Measurements from ENCODE around the gene WDR82.
"Not testable (repeated sequence)": the region's sequence is repeated elsewhere in the genome, so short reads cannot be mapped to it uniquely, and the experiment has no call there.

Gene WDR82

GRCh38 chr3:52289747-52290595, 11.5 kb upstream of the WDR82 start:
- no peak for DNase-seq (ENCODE audit: low spot score)

GRCh38 chr3:52289338-52289746, 10.9 kb upstream of the WDR82 start:
- peak; percentile 34 for DNase-seq (ENCODE audit: low spot score)

- DNase-seq (ENCODE audit: low spot score): no peak
These were observed 10.2 kb upstream of the WDR82 start for GRCh38 chr3:52288674-52289073.

GRCh38 chr3:52286777-52287110, 8.3 kb upstream of the WDR82 start:
- no peak for DNase-seq (ENCODE audit: low spot score)

GRCh38 chr3:52284051-52284450, 5.6 kb upstream of the WDR82 start:
- DNase-seq (ENCODE audit: low spot score): not testable (repeated sequence)

GRCh38 chr3:52283306-52283705, 4.9 kb upstream of the WDR82 start:
- no peak for DNase-seq (ENCODE audit: low spot score)

- no peak for DNase-seq (ENCODE audit: low spot score)
These were observed 3.7 kb upstream of the WDR82 start for GRCh38 chr3:52281981-52282801.

- DNase-seq (ENCODE audit: low spot score): no peak
These were observed 1.6 kb upstream of the WDR82 start for GRCh38 chr3:52280050-52280461.

- DNase-seq (ENCODE audit: low spot score): no peak
These were observed 1.1 kb upstream of the WDR82 start for GRCh38 chr3:52279596-52279995.

- DNase-seq (ENCODE audit: low spot score): peak; percentile 74
These were observed 408 bp downstream of the WDR82 start for GRCh38 chr3:52277972-52278509.

GRCh38 chr3:52277071-52277964, 1.1 kb downstream of the WDR82 start:
- peak; percentile 62 for DNase-seq (ENCODE audit: low spot score)

GRCh38 chr3:52274781-52275180, 3.7 kb downstream of the WDR82 start:
- DNase-seq (ENCODE audit: low spot score): not testable (repeated sequence)

- no peak for DNase-seq (ENCODE audit: low spot score)
These were observed 5.6 kb downstream of the WDR82 start for GRCh38 chr3:52272831-52273230.

- not testable (repeated sequence) for DNase-seq (ENCODE audit: low spot score)
These were observed 6.3 kb downstream of the WDR82 start for GRCh38 chr3:52272172-52272571.

- no peak for DNase-seq (ENCODE audit: low spot score)
These were observed 8.1 kb downstream of the WDR82 start for GRCh38 chr3:52270252-52270754.

GRCh38 chr3:52269776-52270175, 8.7 kb downstream of the WDR82 start:
- no peak for DNase-seq (ENCODE audit: low spot score)

- no peak for DNase-seq (ENCODE audit: low spot score)
These were observed 10.4 kb downstream of the WDR82 start for GRCh38 chr3:52268036-52268435.

- DNase-seq (ENCODE audit: low spot score): no peak
These were observed 13.1 kb downstream of the WDR82 start for GRCh38 chr3:52265387-52265786.

- no peak for DNase-seq (ENCODE audit: low spot score)
These were observed 16.0 kb downstream of the WDR82 start for GRCh38 chr3:52262447-52262846.

- no peak for DNase-seq (ENCODE audit: low spot score)
These were observed 19.0 kb downstream of the WDR82 start for GRCh38 chr3:52259448-52259847.

- DNase-seq (ENCODE audit: low spot score): no peak
These were observed 19.4 kb downstream of the WDR82 start for GRCh38 chr3:52259035-52259434.

GRCh38 chr3:52257911-52258310, 20.5 kb downstream of the WDR82 start:
- DNase-seq (ENCODE audit: low spot score): no peak
